ENCODE results near the gene POLR2J2.
"Not testable (repeated sequence)": the region's sequence is repeated elsewhere in the genome, so short reads cannot be mapped to it uniquely, and the experiment has no call there.

DNA sequence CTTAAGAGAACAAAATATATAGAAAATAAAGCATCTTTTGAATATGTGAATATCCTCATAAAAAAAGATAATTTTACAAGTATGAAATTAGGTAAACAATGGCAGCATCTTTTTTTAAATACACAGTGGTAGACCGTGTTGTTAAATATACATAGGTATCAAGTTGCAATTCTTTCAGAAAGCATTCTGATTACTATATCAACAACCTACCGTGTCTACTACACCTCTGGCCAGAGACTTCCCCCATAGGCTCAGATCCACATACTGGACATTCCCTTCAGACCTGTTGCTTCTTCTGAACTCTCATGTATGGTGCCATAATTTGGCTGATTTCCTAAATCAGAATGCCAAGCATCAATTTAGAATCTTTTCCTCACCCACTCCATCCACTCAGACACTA, 22.5 kb upstream of the POLR2J2 start:
- TF ChIP-seq POLR2A (IDR thresholded peaks at IDR 0.05; ENCODE audit: low read length); GATA1 (IDR thresholded peaks at IDR 0.05; ENCODE audit: low read depth, low read length): not testable (repeated sequence)
